Heart right ventricle (tissue), 16 donors: Measurements from ENCODE around the gene CD34. TPM values are rescaled to one million over a fixed set of nuclear protein-coding genes. Genes with fewer than 3 reads are reported as not detected.

Experiments used
- ATAC-seq, 8 donors: fragments of 200-7000 bp; cut with Tn5 transposase; one replicate each; pipeline ENCODE4 v1.9.1; 2020; ENCODE audit warnings: mild to moderate bottlenecking in 8 of 8, moderate library complexity in 8 of 8, moderate number of reproducible peaks in 1 of 8
- DNase-seq, 2 donors: peaks; one replicate each; pipeline ENCODE4 v3.0.0-alpha.2; 2020
- H3K27ac ChIP-seq, 10 donors: fragments of 200-600 bp; sonication (generic) in 2 of 10; one replicate each; pipeline versions ENCODE4 v1.5.0 to v1.8.0; 2020 to 2022; ENCODE audit warnings: mild to moderate bottlenecking in 3 of 10
- H3K27me3 ChIP-seq, 7 donors: fragments of 200-600 bp; one replicate each; pipeline ENCODE4 v1.8.0; 2021 to 2022; ENCODE audit warnings: mild to moderate bottlenecking in 2 of 7
- H3K36me3 ChIP-seq, 9 donors: fragments of 200-600 bp; sonication (generic) in 1 of 9; one replicate each; pipeline versions ENCODE4 v1.5.0 to v1.8.0; 2020 to 2022; ENCODE audit warnings: mild to moderate bottlenecking in 2 of 9
- H3K4me1 ChIP-seq, 9 donors: fragments of 200-600 bp; sonication (generic) in 1 of 9; one replicate each; pipeline versions ENCODE4 v1.5.0 to v1.8.0; 2020 to 2022; ENCODE audit warnings: mild to moderate bottlenecking in 4 of 9
- H3K4me3 ChIP-seq, 10 donors: fragments of 200-600 bp; sonication (generic) in 2 of 10; one replicate each; pipeline versions ENCODE4 v1.5.0 to v1.8.0; 2020 to 2022; ENCODE audit warnings: mild to moderate bottlenecking in 7 of 10, moderate library complexity in 2 of 10
- H3K9me3 ChIP-seq, 11 donors: fragments of 200-600 bp in 10 of 11; sonication (generic) in 2 of 11; one replicate each; pipeline versions ENCODE4 v1.5.0 to v1.8.0; 2013 to 2022; ENCODE audit warnings: mild to moderate bottlenecking in 2 of 11, control low read depth in 1 of 11, moderate library complexity in 1 of 11
- WGBS, 2 donors: extraction: QIAGEN DNeasy Blood & Tissue Kit; methylation state at CpG; one replicate each; pipeline ENCODE4 v1.1.7; 2013; ENCODE audit warnings: inconsistent platforms in 1 of 2; 5-methylcytosine and 5-hydroxymethylcytosine counted together
- intact Hi-C, 10 donors: fragments of 100-400 bp; cut with DNase I; formaldehyde crosslinking; loops; one replicate each; pipeline versions ENCODE4 v1.11.1 to v1.14.2; 2022
- polyA plus RNA-seq, 2 donors: library from polyadenylated mRNA; stranded (reverse); fragments of 200-250 nt; gene quantifications; one replicate each; pipeline ENCODE4 v1.2.3, GENCODE V29; 2013
- total RNA-seq, 10 donors: library from RNA; stranded (reverse); fragmentation: NEBNext Ultra II Directional in 3 of 10; extraction: Animal tissue kit (Norgen Biotek cat#: 25700) in 3 of 10; gene quantifications; one replicate each; pipeline versions ENCODE4 v1.2.1 to v1.2.4, GENCODE V29; 2021 to 2023
- TF ChIP-seq, protein P1 (sequence below), 9 donors: fragments of 200-600 bp; sonication (generic) in 2 of 9; IDR thresholded peaks; one replicate each; pipeline versions ENCODE4 v1.5.0 to v1.8.0; 2021 to 2022; ENCODE audit warnings: antibody characterized with exemption in 9 of 9, mild to moderate bottlenecking in 5 of 9, moderate library complexity in 1 of 9
- donor health status: Arrhythmogenic right ventricular cardiomyopathy.
- donor health status: ischemic (EF 13 %, LVEDD 7.1; RV severe dilation, severe dysfunction).
- donor health status: healthy with polysubstance abuse.
- donor health status: DM: no; HTN: yes; CAD: no.
- donor health status: DM: no; HTN: no; CAD: no.
- donor health status: ischemic (EF 25% LVEDD 6.9; RV normal size, moderate dysfunction).
- donor health status: ischemic (EF 25% LVEDD 5.7; RV mildly dilated, moderate dysfunction).
- donor health status: healthy.
- donor health status: DM: yes; HTN: yes; CAD: no.
- donor health status: Ischemic cardiomyopathy.
- donor health status: ischemic (EF 35%, LVEDD 5.7; RV mildly dilated, moderate dysfunction).
- donor health status: nonischemic (EF 11% LVEDD 7.7; RV severe dilation, severe dysfunction).
- donor health status: DM: yes; HTN: yes; CAD: no.
- donor health status: PGD.
- donor health status: ischemic (EF 29% LVEDD 5.4; RV normal size, mild dysfunction).
- donor health status: nonischemic (EF 23%, LVEDD 6.1; RV moderate dilation, normal function).

CD34 gene
- total and polyA plus RNA-seq, 12 donors = 38.8 to 97.0 (median 52.8) TPM

DNA sequence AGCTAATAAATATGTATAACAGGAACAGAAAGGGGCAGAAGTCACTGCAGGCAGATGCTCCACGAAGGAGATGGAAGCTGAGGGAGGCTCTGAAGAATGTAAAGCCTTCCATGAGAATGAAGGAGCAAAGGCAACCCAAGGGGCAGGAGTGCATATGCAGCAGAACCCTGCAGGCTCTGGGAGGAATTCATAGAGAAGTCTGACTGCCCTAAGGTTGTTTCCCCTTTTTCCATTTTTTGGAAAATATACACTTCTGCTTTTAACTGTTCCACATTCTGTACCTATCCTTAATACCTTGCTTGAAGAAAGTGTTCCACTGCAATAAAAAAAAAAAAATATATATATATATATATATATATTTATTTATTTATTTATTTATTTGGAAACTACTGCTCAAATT lies 69.6 kb downstream of the CD34 start:
- WGBS, 2 donors = 65 to 74% methylated on average over 1 of the region's 1 CpG

GRCh38 chr1:207840380-207840779 lies 70.5 kb downstream of the CD34 start:
- H3K27ac ChIP-seq = peak overlapping the region in 1 of 10 donors; percentile 80

More for the DNA sequence above, 69.6 kb downstream of the CD34 start:
- no peaks in the 10 kb centered on the region for H3K9me3 ChIP-seq
- intact Hi-C loops = no loop called here
- peaks cover 0 to 32% (median 0%) of the 10 kb centered on the region in 9 donors for H3K36me3 ChIP-seq
- no peak overlapping the region for H3K4me3 ChIP-seq
- ATAC-seq (no peak), DNase-seq (no peak)
- TF ChIP-seq, protein P1, sequence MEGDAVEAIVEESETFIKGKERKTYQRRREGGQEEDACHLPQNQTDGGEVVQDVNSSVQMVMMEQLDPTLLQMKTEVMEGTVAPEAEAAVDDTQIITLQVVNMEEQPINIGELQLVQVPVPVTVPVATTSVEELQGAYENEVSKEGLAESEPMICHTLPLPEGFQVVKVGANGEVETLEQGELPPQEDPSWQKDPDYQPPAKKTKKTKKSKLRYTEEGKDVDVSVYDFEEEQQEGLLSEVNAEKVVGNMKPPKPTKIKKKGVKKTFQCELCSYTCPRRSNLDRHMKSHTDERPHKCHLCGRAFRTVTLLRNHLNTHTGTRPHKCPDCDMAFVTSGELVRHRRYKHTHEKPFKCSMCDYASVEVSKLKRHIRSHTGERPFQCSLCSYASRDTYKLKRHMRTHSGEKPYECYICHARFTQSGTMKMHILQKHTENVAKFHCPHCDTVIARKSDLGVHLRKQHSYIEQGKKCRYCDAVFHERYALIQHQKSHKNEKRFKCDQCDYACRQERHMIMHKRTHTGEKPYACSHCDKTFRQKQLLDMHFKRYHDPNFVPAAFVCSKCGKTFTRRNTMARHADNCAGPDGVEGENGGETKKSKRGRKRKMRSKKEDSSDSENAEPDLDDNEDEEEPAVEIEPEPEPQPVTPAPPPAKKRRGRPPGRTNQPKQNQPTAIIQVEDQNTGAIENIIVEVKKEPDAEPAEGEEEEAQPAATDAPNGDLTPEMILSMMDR (IDR thresholded peaks at IDR 0.05) = no peak
- H3K4me1 ChIP-seq = peaks cover 28 to 82% (median 67%) of the 10 kb centered on the region in 9 donors
- H3K27ac ChIP-seq = no peak overlapping the region
- H3K27me3 ChIP-seq = no peaks in the 10 kb centered on the region

GRCh38 chr1:207839083-207839413 lies 71.9 kb downstream of the CD34 start:
- Histone ChIP-seq H3K4me3 (no peak overlapping the region), H3K9me3 (no peaks in the 10 kb centered on the region), H3K4me1 (peaks cover 25 to 81% (median 66%) of the 10 kb centered on the region in 9 donors), H3K27me3 (no peaks in the 10 kb centered on the region), H3K27ac (peak overlapping the region; percentile 15 to 96 (median 44)), H3K36me3 (peaks cover 0 to 38% (median 0%) of the 10 kb centered on the region in 9 donors)
- TF ChIP-seq, protein P1 (IDR thresholded peaks at IDR 0.05) = no peak
- DNase-seq = no peak
- no peak for ATAC-seq
- intact Hi-C loops = loop anchor here in 1 of 10 donors (10.0 kb wide), 1 partner anchor 406 kb away; the partner anchor contains the start of gene PLXNA2

More at GRCh38 chr1:207840380-207840779, 70.5 kb downstream of the CD34 start:
- Histone ChIP-seq H3K4me1 (peaks cover 30 to 81% (median 67%) of the 10 kb centered on the region in 9 donors), H3K9me3 (no peaks in the 10 kb centered on the region), H3K4me3 (no peak overlapping the region), H3K36me3 (peaks cover 0 to 32% (median 0%) of the 10 kb centered on the region in 9 donors), H3K27me3 (no peaks in the 10 kb centered on the region)
- no peak for ATAC-seq
- TF ChIP-seq, protein P1 (IDR thresholded peaks at IDR 0.05) = peak in 1 of 9 donors; percentile 10
- intact Hi-C loops = no loop called here
- 91 to 95% methylated on average over 2 of the region's 2 CpGs for WGBS, 2 donors
- DNase-seq = no peak

DNA sequence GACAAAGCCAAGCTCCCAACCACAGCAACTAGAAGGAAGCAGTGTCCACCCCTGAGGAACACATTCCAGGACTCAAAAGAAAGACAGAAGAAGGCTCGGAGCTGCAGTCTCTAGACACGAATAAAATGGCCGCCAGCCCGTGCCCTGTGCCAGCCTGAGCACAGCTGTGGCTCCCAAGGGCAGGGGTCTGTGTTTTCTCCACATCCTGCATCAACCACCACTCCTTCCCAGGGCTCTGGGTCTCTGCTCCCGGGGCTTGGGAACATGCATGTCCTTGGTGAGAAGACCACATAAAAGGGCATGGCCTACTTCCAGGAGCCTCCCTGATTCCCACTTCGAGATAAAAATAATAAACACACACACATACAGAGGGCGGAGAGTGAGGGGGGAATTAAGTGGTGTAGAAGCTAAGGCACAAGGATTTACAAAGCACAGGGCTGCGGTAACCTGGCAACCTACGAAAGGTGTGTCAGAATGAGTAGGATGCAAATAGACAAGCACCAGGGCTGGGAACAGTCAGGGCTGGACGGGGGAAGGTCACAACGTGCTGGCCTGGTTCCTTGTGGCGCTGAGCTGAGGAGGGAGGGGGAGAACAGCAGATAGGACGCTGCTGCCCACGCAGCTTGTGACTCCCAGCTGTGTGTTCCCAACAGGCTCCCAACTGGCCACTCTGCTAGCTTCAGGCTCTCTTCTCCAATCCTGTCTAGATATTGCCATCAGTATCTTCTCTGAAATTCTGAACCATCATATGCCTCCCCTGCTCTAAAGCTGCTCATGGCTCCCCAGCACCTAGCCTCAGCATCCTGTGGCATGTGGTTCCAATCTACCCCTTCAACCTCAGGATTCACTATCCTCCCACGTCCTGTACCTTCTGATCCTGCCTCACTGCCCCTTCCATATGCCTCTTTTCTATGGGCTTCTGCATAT lies 72.5 kb downstream of the CD34 start:
- Histone ChIP-seq H3K36me3 (peaks cover 0 to 38% (median 0%) of the 10 kb centered on the region in 9 donors), H3K27me3 (no peaks in the 10 kb centered on the region), H3K4me3 (no peak overlapping the region), H3K4me1 (peaks cover 25 to 86% (median 71%) of the 10 kb centered on the region in 9 donors), H3K9me3 (no peaks in the 10 kb centered on the region), H3K27ac (peak overlapping the region; percentile 15 to 96 (median 49))
- peak; percentile 85 to 96 (median 92) for ATAC-seq
- DNase-seq = peak; percentile 76 to 79
- intact Hi-C loops = loop anchor here in 1 of 10 donors (10.0 kb wide), 1 partner anchor 406 kb away; the partner anchor contains the start of gene PLXNA2
- 39 to 48% methylated on average over 15 of the region's 15 CpGs for WGBS, 2 donors
- TF ChIP-seq, protein P1 (IDR thresholded peaks at IDR 0.05) = no peak
